Activated naive CD8-positive, alpha-beta T cell treated with anti-CD3 and anti-CD28 coated beads for 36 hours (primary cell): ENCODE measurements around the gene EPN2. TPM values are rescaled to one million over a fixed set of nuclear protein-coding genes. Genes with fewer than 3 reads are reported as not detected.
"Not testable (repeated sequence)": the region's sequence is repeated elsewhere in the genome, so short reads cannot be mapped to it uniquely, and the experiment has no call there.

Source experiments
- DNase-seq: peaks from one replicate; pipeline ENCODE4 v3.0.0; 2021
- H3K27ac Mint-ChIP-seq: one replicate; pipeline ENCODE4 v1.8.0; 2022; ENCODE audit warnings: mild to moderate bottlenecking, moderate library complexity, mixed read lengths
- H3K27me3 Mint-ChIP-seq: one replicate; pipeline ENCODE4 v1.8.0; 2022; ENCODE audit warnings: mild to moderate bottlenecking, mixed read lengths
- H3K36me3 Mint-ChIP-seq: one replicate; pipeline ENCODE4 v1.8.0; 2021; ENCODE audit warnings: mild to moderate bottlenecking, mixed read lengths
- H3K4me1 Mint-ChIP-seq: one replicate; pipeline ENCODE4 v1.8.0; 2021; ENCODE audit warnings: mixed read lengths
- H3K4me3 Mint-ChIP-seq: one replicate; pipeline ENCODE4 v1.8.0; 2022; ENCODE audit warnings: mild to moderate bottlenecking, moderate library complexity, mixed read lengths
- H3K9me3 Mint-ChIP-seq: one replicate; pipeline ENCODE4 v1.8.0; 2022; ENCODE audit warnings: mixed read lengths
- total RNA-seq, 2 experiments: library from RNA; stranded (reverse); gene quantifications; one replicate each; pipeline ENCODE4 v1.2.3, GENCODE V29; 2021

Gene EPN2
- total RNA-seq, 2 experiments from 2014 or later = 2.7 to 4.6 TPM

DNA sequence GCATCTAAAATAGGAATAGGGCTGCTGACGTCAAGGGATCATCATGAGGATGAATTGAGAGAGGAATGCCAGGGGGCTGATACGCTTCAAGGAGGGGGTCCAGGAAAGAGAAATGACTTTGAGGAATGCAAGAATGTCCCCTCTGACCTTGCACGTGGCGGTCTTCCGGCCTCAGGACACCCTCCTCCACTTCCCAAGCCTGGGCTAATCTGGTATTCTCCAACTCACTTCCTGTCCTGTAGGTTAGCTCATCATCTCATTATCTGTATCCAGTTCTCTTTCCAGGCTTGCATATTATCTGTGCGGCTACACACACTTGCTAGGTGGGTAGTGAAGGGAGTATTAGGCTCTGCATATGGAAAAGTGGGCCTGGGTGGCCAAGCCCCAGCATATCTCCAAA, 2.5 kb upstream of the EPN2 start:
- DNase-seq, H3K4me1 Mint-ChIP-seq, H3K27ac Mint-ChIP-seq, H3K36me3 Mint-ChIP-seq, H3K4me3 Mint-ChIP-seq, H3K9me3 Mint-ChIP-seq: not testable (repeated sequence)
- peaks cover 15% of the 10 kb centered on the region for H3K27me3 Mint-ChIP-seq

DNA sequence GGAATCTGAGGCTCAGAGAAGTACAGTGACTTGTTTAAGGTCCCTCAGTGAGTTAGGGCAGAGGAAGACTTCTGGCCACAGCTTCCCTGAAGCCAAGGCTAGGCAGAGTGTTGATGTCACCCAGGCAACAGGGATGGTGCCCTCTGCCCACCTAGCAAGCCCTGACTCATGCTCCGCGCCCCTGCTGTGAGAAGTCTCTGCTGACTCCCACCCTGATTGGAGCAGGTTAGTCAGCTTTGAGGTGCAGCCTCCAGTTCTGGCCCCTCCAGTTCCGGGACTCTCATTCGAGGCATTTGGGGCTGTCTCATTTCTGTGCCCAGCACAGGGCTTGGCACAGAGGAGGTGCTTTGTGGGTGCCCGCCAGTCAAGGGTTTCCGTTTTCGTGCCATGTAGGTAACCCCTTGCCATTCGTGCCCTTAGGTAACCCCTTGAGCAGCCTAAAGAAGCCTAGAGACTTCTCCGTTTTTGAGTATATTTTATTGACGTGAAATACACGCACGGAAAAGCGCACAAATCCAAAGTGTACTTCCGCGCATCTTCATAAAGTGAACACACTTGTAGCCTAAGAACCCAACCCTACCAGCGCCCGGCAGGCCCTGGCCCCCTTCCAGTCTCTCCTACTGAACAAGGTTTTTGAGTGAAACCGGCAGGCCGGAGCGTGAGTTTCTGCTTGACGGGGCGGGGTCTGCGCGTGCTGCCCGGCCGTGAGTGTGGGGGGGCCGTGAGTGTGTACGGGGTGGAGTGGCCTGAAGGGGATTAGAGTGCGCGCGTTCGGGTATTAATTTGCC, 621 bp upstream of the EPN2 start:
- H3K27me3 Mint-ChIP-seq = peaks cover 15% of the 10 kb centered on the region
- not testable (repeated sequence) for H3K4me3 Mint-ChIP-seq, H3K36me3 Mint-ChIP-seq, H3K27ac Mint-ChIP-seq, DNase-seq, H3K4me1 Mint-ChIP-seq, H3K9me3 Mint-ChIP-seq

DNA sequence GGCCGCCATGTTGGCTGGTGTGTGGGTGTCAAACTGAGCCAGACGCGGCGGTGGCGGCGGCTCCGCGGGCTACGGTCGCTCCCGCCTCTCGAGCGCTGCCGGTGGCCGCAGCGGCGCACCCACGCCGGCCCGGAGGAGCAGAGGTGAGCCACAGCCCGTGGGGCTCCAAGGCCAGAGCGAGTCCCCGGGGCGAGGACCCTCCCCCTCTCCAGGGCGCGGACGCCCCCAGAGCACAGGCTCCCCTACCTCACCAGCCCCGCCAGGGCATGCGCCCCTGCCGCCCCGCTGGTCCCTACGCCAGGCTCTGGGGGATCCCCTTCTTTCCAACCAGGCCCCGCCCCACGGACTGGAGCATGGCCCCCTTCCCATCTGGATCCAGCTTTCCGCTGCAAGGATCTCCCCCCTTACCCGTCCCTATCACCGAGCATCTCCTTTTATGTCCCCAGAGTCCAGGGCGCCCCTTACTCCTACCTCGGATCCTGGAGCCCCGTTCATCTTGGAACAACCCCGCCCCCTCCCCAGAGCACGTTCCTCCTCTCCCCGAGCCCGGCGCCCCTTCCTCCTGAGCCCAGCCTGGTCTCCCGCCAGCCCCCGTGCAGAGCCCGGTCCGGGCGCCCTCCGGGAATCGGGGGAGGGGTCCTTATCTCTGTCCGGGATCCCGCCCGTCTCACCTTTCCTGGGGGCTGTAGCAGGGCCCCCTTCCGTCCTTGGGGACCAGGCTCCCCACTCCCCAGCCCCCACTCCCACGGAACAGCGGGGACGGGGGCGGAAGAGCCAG, 412 bp downstream of the EPN2 start:
- peak; percentile 61 for DNase-seq
- Mint-ChIP-seq H3K4me3 (peak overlapping the region; percentile 84), H3K36me3 (no peaks in the 10 kb centered on the region), H3K4me1 (peaks cover 4% of the 10 kb centered on the region), H3K27ac (no peak overlapping the region), H3K9me3 (no peaks in the 10 kb centered on the region), H3K27me3 (peaks cover 15% of the 10 kb centered on the region)

DNA sequence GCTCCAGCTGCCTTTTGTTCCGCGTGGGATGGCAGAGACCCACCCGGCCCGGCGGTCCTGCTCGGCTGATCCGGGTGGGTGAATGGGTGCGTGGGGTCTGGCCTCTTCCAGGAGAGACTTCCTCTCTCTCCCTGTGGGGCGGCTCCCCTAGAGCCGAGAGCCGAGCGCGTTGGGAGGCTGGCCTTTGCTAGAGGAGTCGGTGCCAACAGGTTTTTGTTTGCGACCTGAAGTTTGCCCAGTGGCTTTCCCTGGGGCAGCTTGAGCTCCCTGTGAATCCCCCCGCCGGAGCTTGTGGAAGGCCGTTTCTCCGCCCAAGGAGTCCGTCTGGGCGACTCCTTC, 970 bp downstream of the EPN2 start:
- Mint-ChIP-seq H3K4me1 (peaks cover 4% of the 10 kb centered on the region), H3K4me3 (peak overlapping the region; percentile 84), H3K36me3 (no peaks in the 10 kb centered on the region), H3K9me3 (no peaks in the 10 kb centered on the region), H3K27ac (no peak overlapping the region), H3K27me3 (peaks cover 15% of the 10 kb centered on the region)
- DNase-seq = peak; percentile 3

DNA sequence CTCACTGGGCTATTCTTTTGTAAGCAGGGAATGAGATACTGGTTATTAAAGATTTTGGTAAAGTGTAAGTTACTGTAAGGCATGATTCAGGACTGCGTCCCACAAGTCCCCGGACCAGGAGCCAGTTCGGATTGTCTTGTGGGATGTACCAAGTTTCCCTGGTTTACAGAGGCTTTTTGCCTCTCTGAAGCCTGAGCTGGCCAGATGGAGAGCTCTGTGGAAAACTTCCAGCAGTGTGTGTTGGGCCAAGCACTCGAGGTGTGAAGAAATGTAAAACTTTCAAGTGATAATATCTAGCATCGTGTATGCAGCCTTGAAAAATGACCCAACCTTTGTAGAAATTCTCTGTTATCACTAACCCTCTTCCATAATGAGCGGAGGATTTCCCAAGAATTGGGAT, 2.4 kb downstream of the EPN2 start:
- H3K9me3 Mint-ChIP-seq = no peaks in the 10 kb centered on the region
- no peak for DNase-seq
- H3K27me3 Mint-ChIP-seq = peaks cover 15% of the 10 kb centered on the region
- no peaks in the 10 kb centered on the region for H3K36me3 Mint-ChIP-seq
- H3K4me1 Mint-ChIP-seq = peaks cover 4% of the 10 kb centered on the region
- H3K27ac Mint-ChIP-seq = no peak overlapping the region
- H3K4me3 Mint-ChIP-seq = no peak overlapping the region

DNA sequence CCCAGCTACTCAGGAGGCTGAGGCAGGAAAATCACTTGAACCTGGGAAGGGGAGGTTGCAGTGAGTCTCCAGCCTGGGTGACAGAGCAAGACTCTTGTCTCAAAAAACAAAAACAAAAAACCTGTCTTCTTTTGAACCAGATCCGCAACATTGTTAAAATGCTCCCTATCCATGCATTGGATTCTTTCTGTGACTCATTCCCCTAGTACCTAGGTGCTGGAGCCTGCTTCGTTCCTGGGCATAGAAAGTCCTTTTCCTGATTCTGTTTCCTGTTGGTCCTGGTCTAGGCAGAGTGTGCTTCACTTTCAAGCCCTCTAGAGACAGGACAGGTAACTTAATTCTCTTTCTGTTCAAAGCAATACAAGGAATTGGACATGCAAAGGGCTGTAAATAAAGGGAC, 5.2 kb downstream of the EPN2 start:
- H3K36me3 Mint-ChIP-seq = no peaks in the 10 kb centered on the region
- peaks cover 4% of the 10 kb centered on the region for H3K4me1 Mint-ChIP-seq
- H3K27me3 Mint-ChIP-seq = peaks cover 22% of the 10 kb centered on the region
- no peak overlapping the region for H3K4me3 Mint-ChIP-seq
- no peaks in the 10 kb centered on the region for H3K9me3 Mint-ChIP-seq
- no peak for DNase-seq
- H3K27ac Mint-ChIP-seq = no peak overlapping the region

DNA sequence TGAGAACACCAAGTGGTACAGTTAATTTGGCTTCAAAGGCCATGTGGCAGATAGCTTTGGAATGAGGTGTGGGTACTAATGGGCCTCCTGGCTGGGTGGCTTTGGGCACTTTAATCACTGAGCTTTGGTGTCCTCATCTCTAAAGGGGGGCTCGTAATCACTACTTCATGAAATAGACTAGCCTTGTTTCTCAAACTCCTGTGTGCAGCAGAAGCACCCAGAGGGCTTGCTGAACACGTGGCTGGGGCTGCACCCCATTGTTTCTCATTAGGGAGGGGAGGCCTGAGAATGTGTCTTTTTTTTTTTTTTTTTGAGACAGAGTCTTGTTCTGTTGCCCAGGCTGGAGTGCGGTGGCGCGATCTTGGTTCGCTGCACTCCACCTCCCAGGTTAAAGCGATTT, 5.8 kb downstream of the EPN2 start:
- H3K4me3 Mint-ChIP-seq = no peak overlapping the region
- no peaks in the 10 kb centered on the region for H3K9me3 Mint-ChIP-seq
- peaks cover 24% of the 10 kb centered on the region for H3K27me3 Mint-ChIP-seq
- no peak for DNase-seq
- H3K36me3 Mint-ChIP-seq = no peaks in the 10 kb centered on the region
- no peak overlapping the region for H3K27ac Mint-ChIP-seq
- peaks cover 4% of the 10 kb centered on the region for H3K4me1 Mint-ChIP-seq

DNA sequence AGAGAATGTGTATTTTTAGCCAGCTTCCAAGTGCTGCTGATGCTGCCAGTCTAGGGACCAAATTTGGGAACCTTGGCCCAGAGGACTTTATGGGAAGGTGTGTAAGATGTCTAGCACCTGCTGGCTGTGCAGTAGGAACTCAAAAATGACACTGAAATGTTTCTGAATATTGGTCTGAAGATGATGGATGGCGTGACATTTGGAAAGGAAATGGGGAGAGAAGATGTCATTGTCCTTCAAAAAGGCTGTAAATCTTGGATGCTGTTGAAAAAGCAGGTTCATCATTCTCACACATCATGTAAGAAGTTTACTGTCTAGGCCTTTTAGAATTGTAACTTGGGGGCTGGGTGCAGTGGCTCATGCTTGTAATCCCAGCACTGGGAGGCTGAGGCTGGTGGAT, 6.7 kb downstream of the EPN2 start:
- Mint-ChIP-seq H3K4me3 (no peak overlapping the region), H3K9me3 (no peaks in the 10 kb centered on the region), H3K27ac (no peak overlapping the region), H3K36me3 (no peaks in the 10 kb centered on the region), H3K4me1 (no peaks in the 10 kb centered on the region), H3K27me3 (peaks cover 18% of the 10 kb centered on the region)
- DNase-seq = no peak

DNA sequence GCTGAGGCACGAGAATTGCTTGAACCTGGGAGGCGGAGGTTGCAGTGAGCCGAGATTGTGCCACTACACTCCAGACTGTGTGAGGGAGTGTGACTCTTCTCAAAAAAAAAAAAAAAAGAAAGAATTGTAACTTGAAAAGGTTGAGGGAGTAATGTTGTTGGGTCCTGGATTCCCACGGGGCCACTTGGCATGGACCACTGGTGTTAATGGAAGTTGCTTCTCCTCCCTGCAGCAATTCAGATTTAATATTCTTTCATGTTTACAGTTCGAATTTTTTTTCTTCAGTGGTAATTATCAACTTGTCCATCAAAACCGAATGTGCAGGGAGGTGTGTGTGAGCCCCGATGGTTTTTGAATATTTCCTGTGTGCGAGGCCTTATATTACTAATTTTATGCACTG, 7.2 kb downstream of the EPN2 start:
- no peak for DNase-seq
- H3K27ac Mint-ChIP-seq = no peak overlapping the region
- no peaks in the 10 kb centered on the region for H3K4me1 Mint-ChIP-seq

DNA sequence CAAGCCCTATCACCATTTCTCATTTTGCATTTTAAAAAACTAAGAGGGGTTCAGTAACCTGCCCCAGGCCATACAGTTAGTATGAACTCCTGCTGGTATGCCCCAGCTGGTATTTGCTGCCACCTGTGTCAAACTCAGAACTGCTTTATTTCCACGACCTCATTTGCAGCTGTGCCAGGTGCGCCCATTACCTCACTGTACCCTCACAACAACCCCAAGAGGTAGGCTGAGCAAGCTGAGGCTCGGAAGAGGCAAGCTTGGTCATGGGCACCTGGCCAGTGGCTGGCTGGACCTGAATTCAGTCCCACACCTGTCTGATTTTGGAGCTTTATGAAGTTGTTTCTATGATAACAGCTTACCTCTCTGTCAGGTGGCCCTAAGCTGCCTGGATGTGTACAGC, 7.6 kb downstream of the EPN2 start:
- Mint-ChIP-seq H3K4me3 (no peak overlapping the region), H3K4me1 (no peaks in the 10 kb centered on the region), H3K27ac (no peak overlapping the region), H3K27me3 (peaks cover 14% of the 10 kb centered on the region), H3K36me3 (no peaks in the 10 kb centered on the region), H3K9me3 (no peaks in the 10 kb centered on the region)
- no peak for DNase-seq

More for the DNA sequence above, 7.2 kb downstream of the EPN2 start:
- no peaks in the 10 kb centered on the region for H3K36me3 Mint-ChIP-seq
- H3K9me3 Mint-ChIP-seq = no peaks in the 10 kb centered on the region
- H3K27me3 Mint-ChIP-seq = peaks cover 18% of the 10 kb centered on the region
- H3K4me3 Mint-ChIP-seq = no peak overlapping the region

DNA sequence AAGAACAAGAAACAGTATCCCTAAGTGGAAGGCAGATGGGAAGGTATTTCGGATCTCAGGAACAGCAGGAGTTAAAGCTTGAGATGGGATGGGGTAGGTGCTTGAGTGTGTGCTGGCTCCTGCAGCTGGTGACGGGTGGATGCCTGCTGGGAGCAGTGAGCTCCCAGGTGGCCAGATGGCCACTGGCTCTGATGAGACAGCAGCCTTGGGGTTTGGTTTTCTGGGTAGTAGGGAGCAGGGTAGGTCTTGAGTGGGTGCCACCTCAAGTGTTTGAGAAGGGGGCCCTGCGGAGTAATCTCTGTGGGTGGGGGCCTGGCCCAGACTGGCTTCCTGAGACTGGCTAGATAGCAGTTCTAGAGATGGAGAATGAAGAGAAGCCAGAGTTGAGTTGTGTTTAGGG, 10.3 kb downstream of the EPN2 start:
- no peaks in the 10 kb centered on the region for H3K9me3 Mint-ChIP-seq
- H3K36me3 Mint-ChIP-seq = no peaks in the 10 kb centered on the region
- no peak overlapping the region for H3K27ac Mint-ChIP-seq
- no peaks in the 10 kb centered on the region for H3K4me1 Mint-ChIP-seq
- H3K27me3 Mint-ChIP-seq = peaks cover 19% of the 10 kb centered on the region
- H3K4me3 Mint-ChIP-seq = no peak overlapping the region
- DNase-seq = no peak

DNA sequence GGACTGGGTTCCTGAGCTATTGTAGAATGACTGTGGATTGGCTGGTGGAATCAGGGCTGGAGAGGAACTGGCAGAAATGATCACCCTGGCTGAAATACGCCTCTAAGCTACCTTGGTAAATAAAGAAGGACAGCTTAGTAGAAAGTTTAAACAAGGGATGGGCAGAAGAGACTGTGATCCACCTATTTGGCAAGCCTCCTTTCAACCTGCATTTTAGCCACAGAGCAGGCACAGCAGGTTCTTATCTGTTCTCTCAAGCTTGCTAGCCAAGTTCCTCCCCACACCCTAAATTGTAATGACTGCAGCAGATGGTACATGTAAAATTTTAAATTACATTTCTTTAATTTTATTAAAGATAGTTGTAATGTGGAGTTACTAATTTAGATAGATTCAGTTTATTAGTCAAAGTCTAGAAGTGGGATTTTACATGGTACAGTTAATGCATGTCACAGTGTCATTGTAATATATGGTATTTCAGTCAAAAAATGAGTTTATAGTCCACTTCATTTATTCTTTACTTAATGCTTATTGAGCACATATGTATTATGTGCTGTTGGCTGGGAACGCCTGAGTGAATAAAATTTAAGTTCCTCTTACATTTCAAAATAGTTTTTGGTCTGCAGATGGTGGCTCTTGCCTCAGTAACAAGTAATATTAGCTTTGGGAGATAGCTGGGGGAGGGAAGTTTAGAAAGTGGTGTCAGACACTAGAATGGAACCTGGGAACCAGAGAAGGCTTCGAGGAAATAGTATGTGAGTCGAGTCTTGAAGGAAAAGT, 11.2 kb downstream of the EPN2 start:
- Mint-ChIP-seq H3K9me3 (no peaks in the 10 kb centered on the region), H3K27me3 (peaks cover 19% of the 10 kb centered on the region)

DNA sequence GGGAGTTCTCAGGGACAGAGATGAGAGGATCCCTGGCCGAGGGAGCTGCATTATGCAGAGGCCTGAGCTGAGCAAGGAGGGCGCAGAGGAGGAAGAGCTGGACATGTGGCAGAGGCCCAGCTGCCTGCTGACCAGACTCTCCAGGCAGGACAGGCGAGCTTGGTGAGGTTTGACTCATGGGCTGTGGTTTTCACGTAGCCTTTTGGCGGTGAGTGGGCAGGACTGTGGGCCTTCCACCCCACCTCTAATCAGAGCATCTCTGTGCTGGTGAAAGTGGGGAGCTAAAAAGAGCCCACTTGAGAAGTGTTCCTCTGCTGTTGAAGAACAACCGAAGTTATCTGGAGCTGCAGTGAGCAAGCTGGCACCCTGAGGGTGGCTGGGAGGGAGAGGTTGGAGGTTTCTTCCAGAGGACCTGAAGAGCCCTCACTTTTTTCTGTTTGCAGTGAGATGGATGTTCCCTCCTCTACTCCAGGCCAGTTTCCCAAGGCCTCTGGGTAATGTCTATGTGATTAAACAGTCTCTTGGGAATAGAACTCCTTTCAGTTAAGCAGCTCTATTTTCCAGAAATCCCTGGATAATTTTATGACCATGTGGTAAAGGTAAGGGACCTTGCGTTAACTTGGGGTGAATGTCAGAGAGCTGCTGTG, 11.9 kb downstream of the EPN2 start:
- Mint-ChIP-seq H3K4me3 (no peak overlapping the region), H3K27me3 (peaks cover 26% of the 10 kb centered on the region), H3K27ac (no peak overlapping the region), H3K36me3 (no peaks in the 10 kb centered on the region), H3K4me1 (no peaks in the 10 kb centered on the region), H3K9me3 (no peaks in the 10 kb centered on the region)
- DNase-seq = no peak

More for the DNA sequence above, 11.2 kb downstream of the EPN2 start:
- Mint-ChIP-seq H3K36me3 (no peaks in the 10 kb centered on the region), H3K4me3 (no peak overlapping the region), H3K4me1 (no peaks in the 10 kb centered on the region), H3K27ac (no peak overlapping the region)
- no peak for DNase-seq

DNA sequence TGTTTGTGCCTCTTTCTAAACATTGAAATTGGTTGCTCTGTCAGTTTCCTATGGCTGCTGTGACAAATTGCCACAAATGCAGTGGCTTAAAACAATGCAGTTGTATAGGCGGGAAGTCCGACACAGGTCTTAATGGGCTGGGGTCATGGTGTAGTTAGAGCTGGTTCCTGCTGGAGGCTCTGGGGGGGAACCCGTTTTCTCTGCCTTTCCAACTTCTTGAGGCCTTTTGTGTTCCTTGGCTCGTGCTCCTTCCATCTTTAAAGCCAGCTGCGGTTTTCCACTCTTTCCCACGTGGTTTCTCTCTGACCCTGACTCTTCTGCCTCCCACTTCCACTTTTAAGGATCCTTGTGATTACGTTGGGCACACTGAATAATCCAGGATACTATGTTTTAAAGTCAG, 12.5 kb downstream of the EPN2 start:
- Mint-ChIP-seq H3K9me3 (no peaks in the 10 kb centered on the region), H3K4me3 (no peak overlapping the region), H3K27ac (no peak overlapping the region), H3K27me3 (peaks cover 27% of the 10 kb centered on the region), H3K4me1 (no peaks in the 10 kb centered on the region), H3K36me3 (no peaks in the 10 kb centered on the region)
- DNase-seq = no peak
